Measurements from ENCODE around the gene RBL2. TPM values are rescaled to one million over a fixed set of nuclear protein-coding genes. Genes with fewer than 3 reads are reported as not detected.
A peak's percentile ranks its signal among the peaks of the same experiment; 100 is the strongest.

The RBL2 gene
- polyA plus RNA-seq, 1 donor (not counting 4 experiments of a cell fraction or from before 2014, with no cell fraction given): 44.6 TPM

DNA sequence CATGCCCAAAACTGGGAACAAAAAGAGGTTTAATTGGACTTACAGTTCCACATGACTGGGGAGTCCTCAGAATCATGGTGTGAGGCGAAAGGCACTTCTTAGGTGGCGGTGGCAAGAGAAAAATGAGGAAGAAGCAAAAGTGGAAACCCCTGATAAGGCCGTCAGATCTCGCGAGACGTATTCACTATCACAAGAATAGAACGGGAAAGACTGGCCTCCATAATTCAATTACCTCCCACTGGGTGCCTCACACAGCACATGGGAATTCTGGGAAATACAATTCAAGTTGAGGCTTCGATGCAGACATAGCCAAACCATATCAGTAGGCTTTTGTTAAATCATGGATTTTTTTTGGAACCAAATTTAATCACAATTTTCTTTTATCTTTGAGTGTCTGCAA is 24.4 kb downstream of the RBL2 start:
- H3K9me1 ChIP-seq (ENCODE audit: control insufficient read depth, extremely low read depth, insufficient read depth, low read length): no peaks in the 10 kb centered on the region
- FAIRE-seq (no peak), DNase-seq (ENCODE audit: low read depth, low spot score) (no peak)
- no peaks in the 10 kb centered on the region for H3K9me3 ChIP-seq (ENCODE audit: control insufficient read depth, low read depth, low read length)
- H3K4me1 ChIP-seq (ENCODE audit: control insufficient read depth, extremely low read depth, insufficient read depth, low read length): no peaks in the 10 kb centered on the region
- no peaks in the 10 kb centered on the region for H4K20me1 ChIP-seq (ENCODE audit: control insufficient read depth, extremely low read depth, insufficient read depth, low read length)
- no peak overlapping the region for H3K4me2 ChIP-seq (ENCODE audit: control insufficient read depth, extremely low read depth, insufficient read depth, low read depth, low read length)
- no peak overlapping the region for H3K27ac ChIP-seq (ENCODE audit: control insufficient read depth, insufficient read depth, low read length)
- TF ChIP-seq EZH2 (IDR thresholded peaks at IDR 0.05; ENCODE audit: low read length): no peak
- TF ChIP-seq, protein P1, sequence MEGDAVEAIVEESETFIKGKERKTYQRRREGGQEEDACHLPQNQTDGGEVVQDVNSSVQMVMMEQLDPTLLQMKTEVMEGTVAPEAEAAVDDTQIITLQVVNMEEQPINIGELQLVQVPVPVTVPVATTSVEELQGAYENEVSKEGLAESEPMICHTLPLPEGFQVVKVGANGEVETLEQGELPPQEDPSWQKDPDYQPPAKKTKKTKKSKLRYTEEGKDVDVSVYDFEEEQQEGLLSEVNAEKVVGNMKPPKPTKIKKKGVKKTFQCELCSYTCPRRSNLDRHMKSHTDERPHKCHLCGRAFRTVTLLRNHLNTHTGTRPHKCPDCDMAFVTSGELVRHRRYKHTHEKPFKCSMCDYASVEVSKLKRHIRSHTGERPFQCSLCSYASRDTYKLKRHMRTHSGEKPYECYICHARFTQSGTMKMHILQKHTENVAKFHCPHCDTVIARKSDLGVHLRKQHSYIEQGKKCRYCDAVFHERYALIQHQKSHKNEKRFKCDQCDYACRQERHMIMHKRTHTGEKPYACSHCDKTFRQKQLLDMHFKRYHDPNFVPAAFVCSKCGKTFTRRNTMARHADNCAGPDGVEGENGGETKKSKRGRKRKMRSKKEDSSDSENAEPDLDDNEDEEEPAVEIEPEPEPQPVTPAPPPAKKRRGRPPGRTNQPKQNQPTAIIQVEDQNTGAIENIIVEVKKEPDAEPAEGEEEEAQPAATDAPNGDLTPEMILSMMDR (optimal IDR thresholded peaks at IDR 0.05 in 1 of 3, IDR thresholded peaks at IDR 0.05 in 1 of 3, conservative IDR thresholded peaks at IDR 0.05 in 1 of 3; ENCODE audit: extremely low read depth in 1 of 3, insufficient read depth in 2 of 3, low read length in 3 of 3): no peak
- H3K4me3 ChIP-seq (ENCODE audit: control insufficient read depth in 2 of 3, extremely low read depth in 1 of 3, insufficient read depth in 2 of 3, low read depth in 1 of 3, low read length in 3 of 3): no peak overlapping the region
- no peak overlapping the region for H2AFZ ChIP-seq (ENCODE audit: control insufficient read depth, low read length)
- no peaks in the 10 kb centered on the region for H3K79me2 ChIP-seq (ENCODE audit: control insufficient read depth, insufficient read depth, low read length)
- no peak overlapping the region for H3K9ac ChIP-seq (ENCODE audit: control insufficient read depth, extremely low read depth, insufficient read depth, low read length)
- H3K36me3 ChIP-seq (ENCODE audit: control insufficient read depth in 2 of 2, extremely low read depth in 1 of 2, insufficient read depth in 2 of 2, low read length in 2 of 2): peaks cover 0 to 14% of the 10 kb centered on the region in 2 experiments
- dilution Hi-C loops (cut with MboI; ENCODE audit: extremely low pct_ligation_motif_present, low sequenced_read_pairs): no loop called here
- H3K27me3 ChIP-seq (ENCODE audit: control insufficient read depth, extremely low read depth, insufficient read depth, low read length): no peaks in the 10 kb centered on the region

DNA sequence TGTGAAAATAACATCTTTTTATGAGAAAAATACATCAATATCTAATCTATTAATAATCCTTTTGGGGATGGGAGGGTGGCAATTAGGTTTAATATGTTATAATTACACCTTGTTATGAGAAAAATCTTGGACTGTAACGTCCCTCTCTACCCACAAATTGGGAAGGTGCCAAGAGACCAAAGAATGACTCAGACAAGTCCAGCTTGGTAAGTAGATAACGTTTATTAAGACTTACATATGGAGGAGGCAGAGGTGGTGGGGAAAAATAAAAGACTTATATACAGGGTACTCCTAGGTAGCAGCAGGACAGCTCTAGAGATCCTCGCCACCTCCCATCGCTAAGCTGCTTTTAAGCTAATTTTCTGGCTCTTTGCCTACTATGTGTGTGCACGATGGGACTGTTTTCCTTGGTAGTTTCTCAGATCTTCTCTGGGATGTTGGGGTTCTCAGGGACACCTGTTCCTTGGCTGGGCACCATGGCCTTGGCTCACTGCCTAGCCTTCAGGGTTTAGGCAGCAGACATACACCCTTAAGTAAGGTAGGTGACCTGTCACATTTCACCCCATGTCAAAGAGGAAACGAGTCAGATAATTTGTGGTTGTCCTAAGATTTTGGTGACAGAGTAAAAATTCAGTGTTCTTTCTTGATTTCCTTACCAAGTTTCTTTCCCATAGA is 31.5 kb downstream of the RBL2 start:
- FAIRE-seq: peak; percentile 5

More for the DNA sequence above, 31.5 kb downstream of the RBL2 start:
- Histone ChIP-seq H3K4me2 (ENCODE audit: control insufficient read depth, extremely low read depth, insufficient read depth, low read depth, low read length) (no peak overlapping the region), H3K27me3 (ENCODE audit: control insufficient read depth, extremely low read depth, insufficient read depth, low read length) (no peaks in the 10 kb centered on the region), H3K36me3 (ENCODE audit: control insufficient read depth in 2 of 2, extremely low read depth in 1 of 2, insufficient read depth in 2 of 2, low read length in 2 of 2) (peaks cover 7 to 10% of the 10 kb centered on the region in 2 experiments), H4K20me1 (ENCODE audit: control insufficient read depth, extremely low read depth, insufficient read depth, low read length) (no peaks in the 10 kb centered on the region), H3K9ac (ENCODE audit: control insufficient read depth, extremely low read depth, insufficient read depth, low read length) (no peak overlapping the region), H3K9me1 (ENCODE audit: control insufficient read depth, extremely low read depth, insufficient read depth, low read length) (no peaks in the 10 kb centered on the region), H3K4me3 (ENCODE audit: control insufficient read depth in 2 of 3, extremely low read depth in 1 of 3, insufficient read depth in 2 of 3, low read depth in 1 of 3, low read length in 3 of 3) (no peak overlapping the region), H3K9me3 (ENCODE audit: control insufficient read depth, low read depth, low read length) (no peaks in the 10 kb centered on the region), H3K4me1 (ENCODE audit: control insufficient read depth, extremely low read depth, insufficient read depth, low read length) (no peaks in the 10 kb centered on the region), H3K79me2 (ENCODE audit: control insufficient read depth, insufficient read depth, low read length) (no peaks in the 10 kb centered on the region), H2AFZ (ENCODE audit: control insufficient read depth, low read length) (no peak overlapping the region), H3K27ac (ENCODE audit: control insufficient read depth, insufficient read depth, low read length) (no peak overlapping the region)
- no peak for DNase-seq (ENCODE audit: low read depth, low spot score)
- TF ChIP-seq, protein P1 (optimal IDR thresholded peaks at IDR 0.05 in 1 of 3, IDR thresholded peaks at IDR 0.05 in 1 of 3, conservative IDR thresholded peaks at IDR 0.05 in 1 of 3; ENCODE audit: extremely low read depth in 1 of 3, insufficient read depth in 2 of 3, low read length in 3 of 3): no peak
- TF ChIP-seq EZH2 (IDR thresholded peaks at IDR 0.05; ENCODE audit: low read length): no peak
- dilution Hi-C loops (cut with MboI; ENCODE audit: extremely low pct_ligation_motif_present, low sequenced_read_pairs): no loop called here
